Gastroesophageal sphincter (tissue), 4 donors: Measurements from ENCODE around the gene DDIT4. TPM values are rescaled to one million over a fixed set of nuclear protein-coding genes. Genes with fewer than 3 reads are reported as not detected.

Experiments
- ATAC-seq: fragments of 150-250 bp; one replicate; pipeline ENCODE4 v1.9.1; 2016; ENCODE audit warnings: mild to moderate bottlenecking, moderate library complexity
- H3K27ac ChIP-seq, 4 donors: fragments of 200-600 bp; sonication (generic) in 3 of 4; 1 replicate in 3 of 4; 2 replicates in 1 of 4; pipeline ENCODE4 v1.5.1; 2016 to 2019
- H3K27me3 ChIP-seq: fragments of 200-600 bp; sonication (generic); one replicate; pipeline ENCODE4 v1.5.1; 2019
- H3K36me3 ChIP-seq, 2 donors: fragments of 200-600 bp; sonication (generic); one replicate each; pipeline ENCODE4 v1.5.1; 2019; ENCODE audit warnings: control low read depth in 1 of 2
- H3K4me1 ChIP-seq, 3 donors: fragments of 200-600 bp; sonication (generic); 1 replicate in 2 of 3; 2 replicates in 1 of 3; pipeline ENCODE4 v1.5.1; 2016 to 2019; ENCODE audit warnings: control low read depth in 2 of 3
- H3K4me3 ChIP-seq, 2 donors: fragments of 200-600 bp; sonication (generic); one replicate each; pipeline ENCODE4 v1.5.1; 2019; ENCODE audit warnings: mild to moderate bottlenecking in 1 of 2, moderate library complexity in 1 of 2
- H3K9me3 ChIP-seq, 3 donors: fragments of 200-600 bp; sonication (generic); one replicate each; pipeline ENCODE4 v1.5.1; 2017 to 2019; ENCODE audit warnings: control low read depth in 2 of 3
- CTCF ChIP-seq, 4 experiments: fragments of 200-600 bp in 2 of 4; fragments of 450-650 bp in 2 of 4; sonication (generic) in 1 of 4; IDR thresholded peaks; one replicate each; pipeline ENCODE4 v1.5.1; 2017 to 2019; ENCODE audit warnings: antibody characterized with exemption in 4 of 4, mild to moderate bottlenecking in 2 of 4, moderate library complexity in 2 of 4
- EP300 ChIP-seq: sonication (generic); formaldehyde crosslinking; IDR thresholded peaks from one replicate; pipeline ENCODE4 v1.6.1; 2017; ENCODE audit warnings: antibody characterized with exemption, mild to moderate bottlenecking
- POLR2A ChIP-seq, 2 donors: fragments of 450-650 bp; IDR thresholded peaks; one replicate each; pipeline ENCODE4 v1.6.1; 2017; ENCODE audit warnings: antibody characterized with exemption in 2 of 2, mild to moderate bottlenecking in 2 of 2, moderate library complexity in 1 of 2
- POLR2AphosphoS5 ChIP-seq: sonication (generic); formaldehyde crosslinking; IDR thresholded peaks from one replicate; pipeline ENCODE4 v1.6.1; 2017; ENCODE audit warnings: antibody characterized with exemption
- WGBS, 2 donors: methylation state at CpG; one replicate each; pipeline ENCODE4 v1.1.5; 2018; ENCODE audit warnings: low coverage in 1 of 2; 5-methylcytosine and 5-hydroxymethylcytosine counted together
- total RNA-seq, 4 donors: library from RNA; depleted of rRNA; stranded (reverse); fragments of >200 nt; gene quantifications; one replicate each; pipeline ENCODE4 v1.1.0, GENCODE V29; 2016

DDIT4 gene
- total RNA-seq, 4 donors from 2014 or later: 129 to 189 (median 133) TPM

GRCh38 chr10:72318418-72319262, 44.9 kb downstream of the DDIT4 start:
- 59 to 76% methylated on average over 2 to 7 of the region's 10 CpGs for WGBS, 2 donors
- H3K36me3 ChIP-seq: no peaks in the 10 kb centered on the region
- no peaks in the 10 kb centered on the region for H3K9me3 ChIP-seq
- peak overlapping the region in 1 of 2 donors; percentile 53 for H3K4me3 ChIP-seq
- no peak for ATAC-seq
- TF ChIP-seq CTCF (IDR thresholded peaks at IDR 0.05): no peak
- no peak for TF ChIP-seq POLR2A (IDR thresholded peaks at IDR 0.05)
- TF ChIP-seq EP300: no peak
- no peak for TF ChIP-seq POLR2AphosphoS5
- H3K27me3 ChIP-seq: no peaks in the 10 kb centered on the region
- peak overlapping the region; percentile 15 to 89 (median 86) for H3K27ac ChIP-seq
- peaks cover 14 to 73% (median 47%) of the 10 kb centered on the region in 3 donors for H3K4me1 ChIP-seq

GRCh38 chr10:72319416-72320254, 45.9 kb downstream of the DDIT4 start:
- Histone ChIP-seq H3K27me3 (no peaks in the 10 kb centered on the region), H3K36me3 (no peaks in the 10 kb centered on the region), H3K9me3 (no peaks in the 10 kb centered on the region), H3K27ac (peak overlapping the region; percentile 15 to 89 (median 86)), H3K4me3 (peak overlapping the region; percentile 13 to 53), H3K4me1 (peaks cover 14 to 69% (median 47%) of the 10 kb centered on the region in 3 donors)
- TF ChIP-seq POLR2A (IDR thresholded peaks at IDR 0.05): peak in 1 of 2 donors; percentile 31
- no peak for TF ChIP-seq EP300
- peak in 2 of 4 experiments; percentile 39 to 43 for TF ChIP-seq CTCF (IDR thresholded peaks at IDR 0.05)
- TF ChIP-seq POLR2AphosphoS5: peak; percentile 90
- ATAC-seq: peak; percentile 85
- no CpG with 5 or more reads among the region's 60 CpGs for WGBS, 2 donors

- Histone ChIP-seq H3K4me3 (no peak overlapping the region), H3K9me3 (no peaks in the 10 kb centered on the region), H3K27ac (peak overlapping the region; percentile 6 to 89 (median 86)), H3K4me1 (peaks cover 7 to 69% (median 47%) of the 10 kb centered on the region in 3 donors), H3K36me3 (no peaks in the 10 kb centered on the region), H3K27me3 (no peaks in the 10 kb centered on the region)
- TF ChIP-seq EP300: no peak
- peak in 1 of 2 donors; percentile 9 for TF ChIP-seq POLR2A (IDR thresholded peaks at IDR 0.05)
- TF ChIP-seq POLR2AphosphoS5: peak; percentile 86
- 11 to 68% methylated on average over 1 to 4 of the region's 12 CpGs for WGBS, 2 donors
- ATAC-seq: peak; percentile 78
Observed at GRCh38 chr10:72320676-72321247, 47.0 kb downstream of the DDIT4 start.

- ATAC-seq: no peak
- H3K4me3 ChIP-seq: no peak overlapping the region
- H3K27ac ChIP-seq: peak overlapping the region in 3 of 4 donors; percentile 85 to 89 (median 86)
- no peaks in the 10 kb centered on the region for H3K36me3 ChIP-seq
- H3K27me3 ChIP-seq: no peaks in the 10 kb centered on the region
- 85 to 91% methylated on average over 4 of the region's 13 CpGs for WGBS, 2 donors
- TF ChIP-seq EP300: no peak
- peaks cover under 1 to 67% (median 41%) of the 10 kb centered on the region in 3 donors for H3K4me1 ChIP-seq
- no peaks in the 10 kb centered on the region for H3K9me3 ChIP-seq
Observed at GRCh38 chr10:72321248-72322029, 47.7 kb downstream of the DDIT4 start.

- H3K27ac ChIP-seq: peak overlapping the region in 1 of 4 donors; percentile 89
- WGBS, 2 donors: 86% methylated on average over 1 of the region's 3 CpGs; no CpG with 5 or more reads in 1 of the 2 donors
Observed at GRCh38 chr10:72322030-72322279, 48.2 kb downstream of the DDIT4 start.

More at GRCh38 chr10:72322030-72322279, 48.2 kb downstream of the DDIT4 start:
- H3K9me3 ChIP-seq: no peaks in the 10 kb centered on the region
- TF ChIP-seq POLR2A (IDR thresholded peaks at IDR 0.05) (no peak), POLR2AphosphoS5 (no peak), CTCF (IDR thresholded peaks at IDR 0.05) (no peak), EP300 (no peak)
- H3K4me1 ChIP-seq: peaks cover 0 to 62% (median 36%) of the 10 kb centered on the region in 3 donors
- H3K27me3 ChIP-seq: no peaks in the 10 kb centered on the region
- H3K4me3 ChIP-seq: no peak overlapping the region
- no peak for ATAC-seq
- no peaks in the 10 kb centered on the region for H3K36me3 ChIP-seq
